Right ventricle myocardium inferior (tissue), 1 donor: Measurements from ENCODE around the gene PRSS22. TPM values are rescaled to one million over a fixed set of nuclear protein-coding genes. Genes with fewer than 3 reads are reported as not detected.
"Not testable (repeated sequence)": the region's sequence is repeated elsewhere in the genome, so short reads cannot be mapped to it uniquely, and the experiment has no call there.

Experiments
- ATAC-seq: fragments of 200-7000 bp; cut with Tn5 transposase; one replicate; pipeline ENCODE4 v1.9.1; 2020; ENCODE audit warnings: mild to moderate bottlenecking, moderate library complexity
- DNase-seq: peaks from one replicate; pipeline ENCODE4 v3.0.0; 2021; ENCODE audit errors: missing footprints
- intact Hi-C: fragments of 100-400 bp; cut with DNase I; formaldehyde crosslinking; loops from one replicate; pipeline ENCODE4 v1.11.0; 2022
- long read RNA-seq: library from polyadenylated mRNA; unstranded; transcript quantifications from one replicate; pipeline ENCODE4 v2.0.0, GENCODE V29; 2021
- total RNA-seq: library from RNA; stranded (reverse); fragmentation: NEBNext Ultra II Directional; extraction: Animal tissue kit (Norgen Biotek cat#: 25700); gene quantifications from one replicate; pipeline ENCODE4 v1.2.1, GENCODE V29; 2021
- donor health status: DM: no; HTN: yes; CAD: no; lungs with severe emphysema.

PRSS22 gene
- not detected for total RNA-seq
- long read RNA-seq, result 0 reads

- no peak for DNase-seq
- no peak for ATAC-seq
- intact Hi-C loops, result no loop called here
These were observed at the start of gene PRSS22 for GRCh38 chr16:2857451-2858244. Gene PRSS22, minus strand, starts transcription at chr16:2858170. Its CDS starts 66 bp downstream, at chr16:2858104.

- DNase-seq, ATAC-seq, intact Hi-C loops: not testable (repeated sequence)
These were observed 49.2 kb upstream of the PRSS22 start for GRCh38 chr16:2907084-2907753.

- intact Hi-C loops, result no loop called here
- ATAC-seq (no peak), DNase-seq (no peak)
These were observed 48.0 kb upstream of the PRSS22 start for GRCh38 chr16:2905988-2906387.

GRCh38 chr16:2905241-2905987 lies 47.4 kb upstream of the PRSS22 start:
- intact Hi-C loops, result no loop called here

GRCh38 chr16:2904922-2905240 lies 46.9 kb upstream of the PRSS22 start:
- no peak for ATAC-seq
- intact Hi-C loops, result loop anchor here (1.0 kb wide), 1 partner anchor 22 kb away; the partner anchor contains the start of gene FLYWCH2
- DNase-seq, result no peak

More at GRCh38 chr16:2905241-2905987, 47.4 kb upstream of the PRSS22 start:
- ATAC-seq (peak; percentile 91), DNase-seq (peak; percentile 99)

GRCh38 chr16:2904100-2904921 lies 46.3 kb upstream of the PRSS22 start:
- peak; percentile 72 for ATAC-seq
- intact Hi-C loops, result loop anchor here (1.0 kb wide), 1 partner anchor 21 kb away; the partner anchor contains the start of gene FLYWCH2
- peak; percentile 94 for DNase-seq

- intact Hi-C loops, result no loop called here
- ATAC-seq, result no peak
- no peak for DNase-seq
These were observed 44.6 kb upstream of the PRSS22 start for GRCh38 chr16:2902337-2903130.

- intact Hi-C loops, result no loop called here
- DNase-seq (no peak), ATAC-seq (no peak)
These were observed 42.6 kb upstream of the PRSS22 start for GRCh38 chr16:2900526-2901075.

GRCh38 chr16:2899564-2900072 lies 41.6 kb upstream of the PRSS22 start:
- ATAC-seq (no peak), DNase-seq (no peak)
- intact Hi-C loops, result no loop called here

- DNase-seq (no peak), ATAC-seq (no peak)
- intact Hi-C loops, result no loop called here
These were observed 41.0 kb upstream of the PRSS22 start for GRCh38 chr16:2898831-2899563.

GRCh38 chr16:2897110-2897509 lies 39.1 kb upstream of the PRSS22 start:
- intact Hi-C loops, result no loop called here
- DNase-seq, result no peak
- ATAC-seq, result no peak

GRCh38 chr16:2896480-2897010 lies 38.6 kb upstream of the PRSS22 start:
- DNase-seq (no peak), ATAC-seq (no peak)
- intact Hi-C loops, result no loop called here

GRCh38 chr16:2895813-2896212 lies 37.8 kb upstream of the PRSS22 start:
- intact Hi-C loops, result no loop called here
- ATAC-seq (no peak), DNase-seq (no peak)

- DNase-seq (no peak), ATAC-seq (no peak)
- intact Hi-C loops, result no loop called here
These were observed 36.3 kb upstream of the PRSS22 start for GRCh38 chr16:2894231-2894630.

- no peak for DNase-seq
- ATAC-seq, result no peak
- intact Hi-C loops, result no loop called here
These were observed 26.1 kb upstream of the PRSS22 start for GRCh38 chr16:2884041-2884451.

- no peak for DNase-seq
- intact Hi-C loops, result loop anchor here (1.0 to 2.0 kb wide), 2 partner anchors 21 to 29 kb away; no protein-coding TSS in a partner anchor
- peak; percentile 8 for ATAC-seq
These were observed 25.5 kb upstream of the PRSS22 start for GRCh38 chr16:2883458-2883908.
